ENCODE data around the gene PHF10.
A peak's percentile ranks its signal among the peaks of the same experiment; 100 is the strongest.
"Not testable (repeated sequence)": the region's sequence is repeated elsewhere in the genome, so short reads cannot be mapped to it uniquely, and the experiment has no call there.

The PHF10 gene

GRCh38 chr6:169722362-169723199 lies 1.7 kb downstream of the PHF10 start:
- DNase-seq: no peak

- DNase-seq: no peak
Measured at GRCh38 chr6:169720207-169720855, 4.0 kb downstream of the PHF10 start.

DNA sequence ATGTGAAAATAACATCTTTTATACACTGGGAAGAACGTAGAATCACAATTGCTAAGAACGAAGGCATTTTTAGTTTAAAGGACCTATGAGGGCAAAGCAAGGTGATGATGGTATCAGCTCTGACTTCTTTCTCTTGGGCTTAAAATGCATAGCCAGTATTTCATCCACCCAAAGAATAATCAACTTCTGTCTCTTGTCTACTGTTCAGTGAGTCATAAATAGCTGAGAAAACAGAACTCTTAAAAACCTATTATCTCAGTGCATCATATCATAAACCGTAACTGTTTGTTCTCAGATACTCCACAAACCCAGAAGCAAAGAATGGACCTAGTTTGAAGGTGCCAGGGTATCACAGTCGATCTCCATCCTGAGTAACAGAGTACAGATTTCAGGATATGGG lies 5.2 kb downstream of the PHF10 start:
- no peak for DNase-seq

GRCh38 chr6:169714595-169714994 lies 9.7 kb downstream of the PHF10 start:
- no peak for DNase-seq

GRCh38 chr6:169714178-169714577 lies 10.1 kb downstream of the PHF10 start:
- DNase-seq: no peak

DNA sequence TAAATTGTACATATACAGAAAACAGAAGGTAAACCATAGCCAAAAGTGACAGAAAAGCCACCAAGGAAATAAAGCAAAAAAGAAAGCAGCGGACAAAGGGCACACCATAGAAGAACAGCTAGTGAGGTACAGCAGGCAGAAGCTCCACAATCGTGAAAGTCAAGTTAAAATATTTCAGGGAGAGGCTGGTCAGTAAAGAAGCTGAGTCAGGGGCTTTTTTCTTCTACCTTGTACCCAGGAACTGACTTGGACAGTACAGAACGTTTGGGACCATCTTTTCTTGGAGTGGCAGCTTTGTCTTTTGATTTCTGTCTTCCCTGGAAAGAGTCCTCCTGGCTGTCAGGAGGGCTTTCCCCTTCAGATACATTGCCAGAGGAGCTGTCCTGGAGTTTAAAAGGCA lies 14.3 kb downstream of the PHF10 start:
- no peak for DNase-seq

- no peak for DNase-seq
Measured at GRCh38 chr6:169709293-169709692, 15.0 kb downstream of the PHF10 start.

- DNase-seq: no peak
Measured at GRCh38 chr6:169707772-169708171, 16.5 kb downstream of the PHF10 start.

DNA sequence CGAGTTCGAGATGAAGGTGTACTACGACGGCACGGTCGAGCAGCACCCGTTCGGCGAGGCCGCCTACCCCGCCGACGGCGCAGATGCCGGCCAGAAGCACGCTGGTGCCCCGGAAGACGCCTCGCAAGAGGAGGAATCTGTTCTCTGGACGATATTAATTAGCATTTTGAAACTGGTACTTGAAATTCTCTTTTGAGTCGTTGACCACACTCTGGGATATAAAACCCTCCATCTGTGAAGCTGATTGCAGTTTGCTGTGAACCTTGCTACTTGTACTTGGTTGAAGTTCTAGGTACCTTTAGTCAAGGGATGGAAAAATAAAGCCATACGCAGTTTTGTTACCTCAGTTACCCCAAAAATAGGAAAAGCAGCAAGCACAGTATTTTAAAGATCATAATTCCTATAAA lies 21.5 kb downstream of the PHF10 start:
- DNase-seq: no peak

DNA sequence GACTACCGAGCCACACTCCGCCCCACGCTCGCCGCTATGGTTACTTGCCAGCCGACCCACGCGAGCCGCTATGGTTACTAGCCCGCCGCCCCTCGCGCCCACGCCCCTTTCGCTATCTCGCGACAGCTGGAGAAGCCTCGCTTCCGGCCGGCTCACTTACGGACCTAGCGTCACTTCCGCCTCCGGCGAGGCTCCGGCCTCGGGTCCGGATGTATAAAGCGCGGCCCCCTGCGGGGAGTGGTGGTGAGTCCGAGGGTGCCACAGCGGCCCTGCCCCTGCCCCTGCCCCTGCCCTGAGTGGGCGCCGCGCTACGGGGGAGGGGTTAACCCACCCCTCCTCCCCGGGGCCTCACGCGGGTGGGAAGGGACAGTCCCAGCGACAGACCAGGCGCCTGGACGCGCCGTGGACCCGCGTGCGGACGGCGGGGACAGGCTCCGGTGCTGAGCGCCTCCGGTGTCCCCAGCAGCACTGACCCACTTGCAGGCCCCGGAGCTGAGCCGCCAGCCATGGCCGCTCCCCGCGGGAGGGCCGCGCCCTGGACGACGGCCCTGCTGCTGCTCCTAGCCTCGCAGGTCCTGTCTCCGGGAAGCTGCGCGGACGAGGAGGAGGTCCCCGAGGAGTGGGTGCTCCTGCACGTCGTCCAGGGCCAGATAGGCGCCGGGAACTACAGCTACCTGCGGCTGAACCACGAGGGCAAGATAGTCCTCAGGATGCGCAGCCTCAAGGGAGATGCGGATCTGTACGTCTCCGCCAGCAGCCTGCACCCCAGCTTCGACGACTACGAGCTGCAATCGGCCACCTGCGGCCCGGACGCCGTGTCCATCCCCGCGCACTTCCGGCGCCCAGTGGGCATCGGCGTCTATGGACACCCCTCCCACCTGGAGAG lies 22.1 kb downstream of the PHF10 start, which contains the start of the genes C6orf120 and WDR27:
Gene C6orf120, plus strand, starts transcription at position 173 of the 886 bp plus-strand sequence. Its CDS starts 334 bp downstream, at position 507.
Gene WDR27, minus strand, starts transcription at position 76 of the 886 bp plus-strand sequence. CDS start 13,024 bp downstream, outside the sequence.
- peak; percentile 64 for DNase-seq

DNA sequence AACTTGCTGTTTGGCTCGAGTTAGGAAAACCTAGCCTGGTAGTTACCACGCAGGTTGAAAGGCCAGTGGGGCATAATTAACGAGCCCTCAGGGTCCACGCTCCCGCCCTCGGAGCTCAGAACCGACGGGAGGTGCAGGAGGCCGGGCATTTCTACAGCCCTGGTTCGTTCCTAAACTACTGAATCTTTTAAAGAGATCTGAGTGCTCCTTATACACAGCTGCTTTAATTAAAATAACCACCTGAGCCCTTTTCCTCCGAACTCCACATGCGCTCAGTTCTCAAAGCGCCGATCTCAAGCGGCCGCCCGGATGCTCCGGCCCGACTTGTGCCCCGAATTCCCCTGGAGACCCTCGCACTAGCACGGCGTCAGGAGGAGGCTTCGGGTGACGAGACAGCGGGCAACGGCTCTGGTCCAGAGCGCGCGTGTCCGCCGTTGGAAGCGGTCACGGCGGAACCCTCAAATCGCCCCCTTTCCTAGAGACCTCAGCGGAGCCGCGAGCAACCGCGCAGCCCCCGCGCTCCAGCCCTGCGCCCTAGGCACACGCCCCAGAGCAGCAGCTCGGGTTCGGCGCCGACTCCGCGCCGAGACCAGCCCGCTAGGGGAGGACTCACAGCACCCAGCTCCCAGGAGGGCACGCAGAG lies 22.9 kb downstream of the PHF10 start:
- DNase-seq: no peak

GRCh38 chr6:169700296-169700695 lies 24.0 kb downstream of the PHF10 start:
- no peak for DNase-seq

- not testable (repeated sequence) for DNase-seq
Measured at GRCh38 chr6:169697115-169697514, 27.2 kb downstream of the PHF10 start.

- no peak for DNase-seq
Measured at GRCh38 chr6:169695131-169695530, 29.2 kb downstream of the PHF10 start.

GRCh38 chr6:169692516-169692915 lies 31.8 kb downstream of the PHF10 start:
- no peak for DNase-seq

- DNase-seq: no peak
Measured at GRCh38 chr6:169691260-169691659, 33.0 kb downstream of the PHF10 start.

- DNase-seq: no peak
Measured at GRCh38 chr6:169689287-169689686, 35.0 kb downstream of the PHF10 start.

DNA sequence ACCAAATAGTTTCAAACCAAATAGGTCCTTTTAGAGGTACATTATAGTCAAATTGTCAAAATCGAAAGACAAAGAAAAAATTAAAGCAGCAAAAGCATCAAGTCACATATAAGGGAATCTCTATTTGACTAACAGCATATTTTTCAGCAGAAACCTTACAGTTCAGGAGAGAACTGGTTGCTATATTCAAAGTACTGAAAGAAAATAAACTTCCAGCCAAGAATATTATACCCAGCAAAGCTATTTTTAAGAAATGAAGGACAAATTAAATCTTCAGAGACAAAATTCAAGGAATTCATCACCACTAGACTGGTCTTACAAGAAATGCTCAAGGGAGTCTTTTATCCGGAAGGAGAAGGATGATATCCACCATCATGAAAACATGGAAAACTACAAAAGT lies 38.4 kb downstream of the PHF10 start:
- DNase-seq: no peak

- DNase-seq: no peak
Measured at GRCh38 chr6:169684056-169684455, 40.2 kb downstream of the PHF10 start.

DNA sequence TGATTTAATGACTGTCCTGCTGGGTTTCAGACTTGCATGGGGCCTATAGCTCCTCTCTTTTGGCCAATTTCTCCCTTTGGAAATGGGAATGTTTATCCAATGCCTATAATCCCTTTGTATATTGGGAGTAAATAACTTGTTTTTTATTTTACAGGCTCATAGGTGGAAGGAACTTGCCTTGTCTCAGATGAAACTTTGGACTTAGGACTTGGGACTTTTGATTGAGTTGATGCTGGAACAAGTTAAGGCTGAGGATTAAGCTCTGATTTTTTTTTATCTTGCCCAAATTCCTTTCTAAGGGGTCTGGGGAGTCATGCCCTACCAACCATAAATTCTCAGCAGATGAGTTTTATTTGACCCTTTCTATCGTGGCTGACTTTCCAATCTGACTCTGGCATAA lies 46.0 kb downstream of the PHF10 start:
- DNase-seq: no peak

DNA sequence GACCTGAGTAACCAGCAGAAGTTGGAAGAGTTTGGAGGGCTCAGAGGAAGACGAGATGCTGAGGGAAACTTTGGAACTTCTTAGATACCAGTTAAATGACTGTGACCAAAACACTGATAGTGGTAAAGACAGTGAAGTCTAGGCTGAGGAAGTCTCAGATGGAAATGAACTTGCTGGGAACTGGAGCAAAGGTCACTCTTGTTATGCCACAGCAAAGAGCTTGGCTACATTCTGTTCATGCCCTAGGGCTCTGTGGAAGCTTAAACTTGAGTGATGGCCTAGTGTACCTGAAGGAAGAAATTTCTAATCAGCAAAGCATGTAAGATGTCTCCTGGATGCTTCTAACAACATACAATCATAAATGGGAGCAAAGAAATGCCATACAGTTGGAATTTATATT lies 47.2 kb downstream of the PHF10 start:
- DNase-seq: no peak

DNA sequence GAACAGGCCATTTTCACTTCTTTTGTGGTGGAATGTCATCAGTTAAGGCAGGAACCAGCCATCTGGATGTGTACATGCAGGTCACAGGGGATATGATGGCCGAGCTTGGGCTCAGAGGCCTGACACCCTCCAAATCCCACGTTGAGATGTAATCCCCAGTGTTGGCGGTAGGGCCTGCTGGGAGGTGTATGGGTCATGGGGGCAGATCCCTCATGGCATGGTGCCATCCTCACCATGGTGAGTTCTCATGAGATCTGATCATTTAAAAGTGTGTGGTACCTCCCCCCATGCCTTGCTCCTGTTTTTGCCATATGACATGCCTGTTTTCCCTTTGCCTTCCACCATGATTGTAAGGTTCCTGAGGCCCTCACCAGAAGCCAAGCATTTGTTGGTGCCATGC lies 49.3 kb downstream of the PHF10 start:
- no peak for DNase-seq

DNA sequence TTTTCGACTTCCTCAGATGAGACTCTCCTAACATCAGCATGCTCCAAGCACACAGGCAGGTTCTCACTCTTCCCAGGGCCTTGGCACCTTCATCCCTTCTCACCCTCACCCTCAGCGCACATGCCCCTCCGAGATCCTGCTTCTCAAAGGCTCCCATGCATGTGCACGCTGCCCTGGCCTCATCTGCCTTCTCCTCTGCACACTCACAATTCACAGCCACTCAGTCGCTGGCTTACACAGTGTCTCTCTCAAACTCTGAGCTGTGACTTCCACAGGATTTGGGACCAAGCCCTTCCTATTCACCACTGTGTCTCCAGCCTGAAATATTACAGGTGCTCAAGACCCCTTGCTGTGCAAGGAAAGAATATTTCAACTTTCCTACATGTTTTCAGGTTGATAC lies 52.7 kb downstream of the PHF10 start:
- DNase-seq: no peak
